HepG2 (cell line): ENCODE data around the gene SLIT1. TPM values are rescaled to one million over a fixed set of nuclear protein-coding genes. Genes with fewer than 3 reads are reported as not detected.

Source experiments
- ATAC-seq: fragments of 200-7000 bp; cut with Tn5 transposase; 3 replicates; pipeline ENCODE4 v1.9.1; 2020; ENCODE audit warnings: mild to moderate bottlenecking, moderate library complexity
- BruUV-seq: library from RNA; stranded (reverse); fragments of 400-500 nt; replicated peaks from 2 replicates; lab custom pipeline; 2021; lab: Mats Ljungman, UMichigan
- CTCF ChIA-PET: fragments of 300-600 bp; formaldehyde crosslinking; extraction: SDS; loops from one replicate; lab custom pipeline; 2021; ENCODE audit warnings: low total read pairs, inconsistent platforms, low intra/inter-chr PET ratio; lab: Yijun Ruan, JAX
- POLR2A ChIA-PET: fragments of 350-600 bp; sonication (Branson Sonifier 250); formaldehyde crosslinking; loops from one replicate; lab custom pipeline; 2020; ENCODE audit warnings: antibody characterized with exemption, inconsistent platforms; lab: Yijun Ruan, JAX
- DNase-seq: peaks from one replicate; pipeline ENCODE4 v3.0.0-alpha.2; 2015; ENCODE audit warnings: low spot score
- FAIRE-seq: peaks from 3 replicates; lab custom pipeline; 2011; peaks lifted over from hg19 to GRCh38; lab: Jason Lieb, UNC
- H2AFZ ChIP-seq: one replicate; pipeline ENCODE4 v1.6.1; 2011; ENCODE audit warnings: low read length, inconsistent platforms
- H3K27ac ChIP-seq: fragments of 300-600 bp; 3 replicates; pipeline ENCODE4 v1.8.0; 2011; ENCODE audit warnings: mixed run types, mild to moderate bottlenecking, mixed read lengths, low read length, inconsistent platforms; ENCODE audit not compliant: insufficient read depth; ENCODE audit errors: extremely low read length
- H3K27me3 ChIP-seq, 2 experiments: fragments of 200-600 bp in 1 of 2; 2 replicates in 1 of 2; 3 replicates in 1 of 2; pipeline versions ENCODE4 v1.6.0 to v1.8.0; 2011; ENCODE audit warnings: low read length in 2 of 2, mild to moderate bottlenecking in 2 of 2, moderate library complexity in 2 of 2, inconsistent platforms in 1 of 2; ENCODE audit not compliant: insufficient read depth in 2 of 2, control insufficient read depth in 1 of 2
- H3K36me3 ChIP-seq, 2 experiments: fragments of 200-600 bp in 1 of 2; replicated peaks in 1 of 2; 2 replicates in 1 of 2; 3 replicates in 1 of 2; pipeline versions ENCODE4 v1.5.1 to v1.8.0; 2011; ENCODE audit warnings: low read length in 2 of 2, inconsistent platforms in 1 of 2; ENCODE audit not compliant: insufficient read depth in 2 of 2, control insufficient read depth in 1 of 2
- H3K4me1 ChIP-seq: 2 replicates; pipeline ENCODE4 v1.5.1; 2012; ENCODE audit warnings: low read length, inconsistent platforms; ENCODE audit not compliant: insufficient read depth
- H3K4me2 ChIP-seq: 2 replicates; pipeline ENCODE4 v1.6.0; 2011; ENCODE audit warnings: low read depth, low read length, inconsistent platforms
- H3K4me3 ChIP-seq, 3 experiments: fragments of 200-600 bp in 1 of 3; sonication (generic), shearing (Covaris generic) in 1 of 3; replicated peaks in 1 of 3; 2 replicates each; pipeline ENCODE4 v1.5.1; 2011 to 2016; ENCODE audit warnings: low read length in 3 of 3, inconsistent platforms in 2 of 3, low read depth in 2 of 3, mild to moderate bottlenecking in 2 of 3, control low read depth in 1 of 3, mixed read lengths in 1 of 3; ENCODE audit not compliant: insufficient read depth in 1 of 3
- H3K79me2 ChIP-seq: one replicate; pipeline ENCODE4 v1.6.1; 2011; ENCODE audit warnings: low read length, inconsistent platforms; ENCODE audit not compliant: insufficient read depth
- H3K9ac ChIP-seq: 2 replicates; pipeline ENCODE4 v1.6.0; 2011; ENCODE audit warnings: mild to moderate bottlenecking, low read depth, low read length, inconsistent platforms; ENCODE audit not compliant: insufficient read depth
- H3K9me3 ChIP-seq: 2 replicates; pipeline ENCODE4 v1.5.1; 2012; ENCODE audit warnings: mild to moderate bottlenecking, low read length
- H4K20me1 ChIP-seq: 2 replicates; pipeline ENCODE4 v1.6.0; 2011; ENCODE audit warnings: inconsistent platforms, mild to moderate bottlenecking, low read length, moderate library complexity; ENCODE audit not compliant: insufficient read depth
- AKAP8 ChIP-seq: sonication (generic); formaldehyde crosslinking; IDR thresholded peaks from 2 replicates; pipeline ENCODE4 v1.5.1; 2020; ENCODE audit warnings: mild to moderate bottlenecking, missing genetic modification reagents
- ATF7 ChIP-seq, 2 experiments: fragments of 450-650 bp in 1 of 2; sonication (generic) in 1 of 2; formaldehyde crosslinking in 1 of 2; IDR thresholded peaks; 2 replicates each; pipeline versions ENCODE4 v1.4.0 to v1.6.1; 2016 to 2020; ENCODE audit warnings: antibody characterized with exemption in 1 of 2, mild to moderate bottlenecking in 1 of 2, missing genetic modification reagents in 1 of 2
- RFXAP ChIP-seq: sonication (generic); formaldehyde crosslinking; IDR thresholded peaks from 2 replicates; pipeline ENCODE4 v1.4.0; 2020; ENCODE audit warnings: missing genetic modification reagents, borderline replicate concordance
- ZFP36 ChIP-seq: fragments of 150-350 bp; IDR thresholded peaks from 2 replicates; pipeline ENCODE4 v1.6.1; 2018; ENCODE audit warnings: borderline replicate concordance, low read length, low read depth; ENCODE audit not compliant: partially characterized antibody
- ZXDC ChIP-seq: sonication (generic); formaldehyde crosslinking; IDR thresholded peaks from 2 replicates; pipeline ENCODE4 v1.5.0; 2020; ENCODE audit warnings: mild to moderate bottlenecking, missing genetic modification reagents
- WGBS: methylation state at CpG from one replicate; pipeline ENCODE4 v1.1.6; 2017; ENCODE audit warnings: low lambda C conversion rate; 5-methylcytosine and 5-hydroxymethylcytosine counted together
- in situ Hi-C: cut with HindIII; loops from 2 replicates; pipeline ENCODE4 v1.10.0; 2017; ENCODE audit warnings: low pct_unique_long_range_greater_than_20kb; ENCODE audit not compliant: extremely low pct_ligation_motif_present
- intact Hi-C: fragments of 100-400 bp; cut with micrococcal nuclease; formaldehyde crosslinking; loops from one replicate; pipeline ENCODE4 v1.10.0; 2022; ENCODE audit not compliant: unreplicated experiment
- polyA plus RNA-seq, 8 experiments: library from polyadenylated mRNA; depleted of rRNA in 3 of 8; stranded (reverse) in 7 of 8; unstranded in 1 of 8; fragments of >200 nt; fragmentation: Illumina TruSeq in 4 of 8; extraction: Trizol in 4 of 8; gene quantifications; 2 replicates each; pipeline versions ENCODE4 v1.2.1 to v1.2.3, GENCODE V29; 2011 to 2016; ENCODE audit warnings: low read depth in 4 of 8, missing spikeins in 1 of 8, mixed read lengths in 1 of 8; ENCODE audit not compliant: insufficient read depth in 1 of 8
- total RNA-seq, 5 experiments: library from RNA; depleted of rRNA; stranded (reverse); fragments of >200 nt; fragmentation: Illumina TruSeq; extraction: Trizol; gene quantifications; 2 replicates each; pipeline ENCODE4 v1.2.3, GENCODE V29; 2016; ENCODE audit warnings: low read depth in 1 of 5

The SLIT1 gene
- total and polyA plus RNA-seq, 2 of the 13 experiments (the other 11 are each of a cell fraction or from before 2014, with no cell fraction given) = 0.09 to 0.33 TPM

GRCh38 chr10:97096261-97097083, 89.3 kb downstream of the SLIT1 start:
- H2AFZ ChIP-seq = no peak overlapping the region
- 5% methylated on average over 16 of the region's 23 CpGs for WGBS
- in situ Hi-C loops (no loop called here), intact Hi-C loops (no loop called here)
- no peak overlapping the region for H3K4me3 ChIP-seq
- TF ChIP-seq ATF7 (IDR thresholded peaks at IDR 0.05) (no peak), ATF7 (CRISPR knock-in tag; IDR thresholded peaks at IDR 0.05) (no peak), ZFP36 (no peak), AKAP8 (CRISPR knock-in tag) (no peak), RFXAP (no peak), ZXDC (CRISPR knock-in tag) (no peak)
- no peak overlapping the region for H3K4me2 ChIP-seq
- H3K27me3 ChIP-seq = peaks cover 6 to 89% of the 10 kb centered on the region in 2 experiments
- no peak for ATAC-seq
- no TSS peak for BruUV-seq
- H4K20me1 ChIP-seq = no peaks in the 10 kb centered on the region
- POLR2A ChIA-PET = no interaction called here
- FAIRE-seq = no peak
- no peak for DNase-seq
- no peak overlapping the region for H3K27ac ChIP-seq
- no peaks in the 10 kb centered on the region for H3K9me3 ChIP-seq
- H3K36me3 ChIP-seq = no peaks in the 10 kb centered on the region
- CTCF ChIA-PET = no interaction called here
- H3K9ac ChIP-seq = no peak overlapping the region
- H3K79me2 ChIP-seq = no peaks in the 10 kb centered on the region
- H3K4me1 ChIP-seq = no peaks in the 10 kb centered on the region
